Esophagus squamous epithelium (tissue), 5 donors: ENCODE data around the gene MAP2K5. TPM values are rescaled to one million over a fixed set of nuclear protein-coding genes. Genes with fewer than 3 reads are reported as not detected.

Experiments used
- DNase-seq: peaks from one replicate; lab custom pipeline; 2025; lab: John Stamatoyannopoulos, UW
- H3K27ac ChIP-seq, 4 donors: fragments of 200-600 bp; sonication (generic); one replicate each; pipeline ENCODE4 v1.5.1; 2016 to 2019; ENCODE audit warnings: mild to moderate bottlenecking in 1 of 4
- H3K27me3 ChIP-seq, 4 donors: fragments of 200-600 bp; sonication (generic); 1 replicate in 3 of 4; 2 replicates in 1 of 4; pipeline versions ENCODE4 v1.5.1 to v1.6.0; 2017 to 2021; ENCODE audit warnings: antibody characterized with exemption in 1 of 4
- H3K36me3 ChIP-seq, 3 donors: fragments of 200-600 bp; sonication (generic); one replicate each; pipeline ENCODE4 v1.5.1; 2016 to 2019
- H3K4me1 ChIP-seq, 3 donors: fragments of 200-600 bp; sonication (generic); one replicate each; pipeline ENCODE4 v1.5.1; 2017 to 2019
- H3K4me3 ChIP-seq, 4 donors: fragments of 200-600 bp; sonication (generic); 1 replicate in 3 of 4; 2 replicates in 1 of 4; pipeline ENCODE4 v1.5.1; 2016 to 2019; ENCODE audit warnings: mild to moderate bottlenecking in 2 of 4, moderate library complexity in 1 of 4
- H3K9me3 ChIP-seq, 3 donors: fragments of 200-600 bp; sonication (generic); one replicate each; pipeline ENCODE4 v1.5.1; 2016 to 2019
- CTCF ChIP-seq, 6 experiments: fragments of 450-650 bp in 4 of 6; fragments of 200-600 bp in 2 of 6; sonication (generic) in 2 of 6; IDR thresholded peaks; one replicate each; pipeline ENCODE4 v1.5.1; 2016 to 2019; ENCODE audit warnings: antibody characterized with exemption in 6 of 6, mild to moderate bottlenecking in 4 of 6, moderate library complexity in 4 of 6
- POLR2A ChIP-seq, 4 donors: fragments of 450-650 bp; IDR thresholded peaks; one replicate each; pipeline ENCODE4 v1.6.1; 2017; ENCODE audit warnings: antibody characterized with exemption in 4 of 4, mild to moderate bottlenecking in 4 of 4, moderate library complexity in 3 of 4
- WGBS, 2 donors: methylation state at CpG; one replicate each; pipeline ENCODE4 v1.1.5; 2018; 5-methylcytosine and 5-hydroxymethylcytosine counted together
- intact Hi-C: fragments of 100-400 bp; cut with DNase I; formaldehyde crosslinking; loops from one replicate; pipeline ENCODE4 v1.15.0; 2022
- total RNA-seq, 4 donors: library from RNA; depleted of rRNA; stranded (reverse); fragments of >200 nt; gene quantifications; one replicate each; pipeline ENCODE4 v1.1.0, GENCODE V29; 2016
- donor health status: DM: yes; HTN: yes; CAD: no.

Gene MAP2K5
- 1 to 10 TPM; 5.8 to 8.0 (median 7.0) TPM for total RNA-seq

GRCh38 chr15:67542420-67543347 is at the start of gene MAP2K5:
MAP2K5 (plus strand) TSS chr15:67542703; CDS start chr15:67543336, 633 bp downstream.
- 0 to 3% methylated on average over 16 to 26 of the region's 91 CpGs for WGBS, 2 donors
- Histone ChIP-seq H3K9me3 (no peaks in the 10 kb centered on the region), H3K4me3 (peak within 1 kb of the TSS; percentile 55 to 81 (median 77)), H3K36me3 (peaks cover 0 to 11% (median 0%) of the 10 kb centered on the region in 3 donors), H3K27ac (peak within 1 kb of the TSS; percentile 72 to 90 (median 89)), H3K27me3 (no peaks in the 10 kb centered on the region), H3K4me1 (peaks cover 10 to 54% (median 16%) of the 10 kb centered on the region in 3 donors)
- peak in 2 of 4 donors; percentile 67 to 73 for TF ChIP-seq POLR2A (IDR thresholded peaks at IDR 0.05)
- TF ChIP-seq CTCF (IDR thresholded peaks at IDR 0.05), result no peak
- peak; percentile 10 for DNase-seq
- intact Hi-C loops, result no loop called here

GRCh38 chr15:67495585-67495984 is 46.9 kb upstream of the MAP2K5 start:
- intact Hi-C loops, result no loop called here
- DNase-seq, result no peak

GRCh38 chr15:67501177-67501835 is 41.2 kb upstream of the MAP2K5 start:
- no peak overlapping the region for H3K4me3 ChIP-seq
- H3K27ac ChIP-seq, result no peak overlapping the region
- H3K4me1 ChIP-seq, result no peaks in the 10 kb centered on the region
- no peaks in the 10 kb centered on the region for H3K27me3 ChIP-seq
- no peak for DNase-seq
- 8 to 21% methylated on average over 2 of the region's 2 CpGs for WGBS, 2 donors
- H3K36me3 ChIP-seq, result no peaks in the 10 kb centered on the region
- TF ChIP-seq POLR2A (IDR thresholded peaks at IDR 0.05) (no peak), CTCF (IDR thresholded peaks at IDR 0.05) (peak in 4 of 6 experiments; percentile 6 to 21 (median 11))
- intact Hi-C loops, result no loop called here
- no peaks in the 10 kb centered on the region for H3K9me3 ChIP-seq

More at GRCh38 chr15:67495585-67495984, 46.9 kb upstream of the MAP2K5 start:
- Histone ChIP-seq H3K36me3 (no peaks in the 10 kb centered on the region), H3K9me3 (no peaks in the 10 kb centered on the region), H3K27me3 (no peaks in the 10 kb centered on the region), H3K27ac (no peak overlapping the region), H3K4me3 (no peak overlapping the region), H3K4me1 (no peaks in the 10 kb centered on the region)
- WGBS, 2 donors, result 85 to 86% methylated on average over 1 of the region's 1 CpG
- TF ChIP-seq CTCF (IDR thresholded peaks at IDR 0.05) (no peak), POLR2A (IDR thresholded peaks at IDR 0.05) (no peak)

- intact Hi-C loops, result no loop called here
- DNase-seq, result no peak
- 54 to 64% methylated on average over 13 of the region's 13 CpGs for WGBS, 2 donors
- Histone ChIP-seq H3K27me3 (no peaks in the 10 kb centered on the region), H3K4me3 (peak overlapping the region in 1 of 4 donors; percentile 4), H3K9me3 (no peaks in the 10 kb centered on the region), H3K36me3 (no peaks in the 10 kb centered on the region), H3K4me1 (peaks cover 0 to under 1% (median 0%) of the 10 kb centered on the region in 3 donors), H3K27ac (no peak overlapping the region)
- TF ChIP-seq POLR2A (IDR thresholded peaks at IDR 0.05), result no peak
- TF ChIP-seq CTCF (IDR thresholded peaks at IDR 0.05), result no peak
Observed at GRCh38 chr15:67501836-67502461, 40.6 kb upstream of the MAP2K5 start.
